ENCODE data around the gene SAMD14. TPM values are rescaled to one million over a fixed set of nuclear protein-coding genes. Genes with fewer than 3 reads are reported as not detected.

The SAMD14 gene
- total RNA-seq, 1 experiment from 2014 or later, result not detected

- Mint-ChIP-seq H3K36me3 (ENCODE audit: insufficient read depth, unreplicated experiment) (peaks cover 4% of the 10 kb centered on the region), H3K4me1 (ENCODE audit: low read depth, unreplicated experiment) (peaks cover 12% of the 10 kb centered on the region), H3K27ac (ENCODE audit: unreplicated experiment) (no peak overlapping the region), H3K9me3 (ENCODE audit: low read depth, unreplicated experiment) (no peaks in the 10 kb centered on the region), H3K27me3 (ENCODE audit: unreplicated experiment) (peaks cover 81% of the 10 kb centered on the region), H3K4me3 (ENCODE audit: low read depth, unreplicated experiment) (no peak overlapping the region)
- TF ChIP-seq CTCF (IDR thresholded peaks at IDR 0.05; ENCODE audit: unreplicated experiment), result no peak
- no TSS peak for BruUV-seq (replicated peaks)
- intact Hi-C loops (cut with micrococcal nuclease; ENCODE audit: unreplicated experiment), result no loop called here
- CTCF ChIA-PET, result interaction anchor here (0.7 to 1.1 kb wide), 4 partner anchors 9 to 46 kb away, joined by 3 to 4 read pairs (median 3); no protein-coding TSS in a partner anchor
- no peak for DNase-seq
Observed at GRCh38 chr17:50123649-50124349, 6.2 kb downstream of the SAMD14 start.

GRCh38 chr17:50122945-50123344 lies 7.0 kb downstream of the SAMD14 start:
- no peak for DNase-seq
- no peak for TF ChIP-seq CTCF (IDR thresholded peaks at IDR 0.05; ENCODE audit: unreplicated experiment)
- peaks cover 81% of the 10 kb centered on the region for H3K27me3 Mint-ChIP-seq (ENCODE audit: unreplicated experiment)
- intact Hi-C loops (cut with micrococcal nuclease; ENCODE audit: unreplicated experiment), result no loop called here
- H3K4me1 Mint-ChIP-seq (ENCODE audit: low read depth, unreplicated experiment), result peaks cover 3% of the 10 kb centered on the region
- H3K4me3 Mint-ChIP-seq (ENCODE audit: low read depth, unreplicated experiment), result no peak overlapping the region
- no peaks in the 10 kb centered on the region for H3K9me3 Mint-ChIP-seq (ENCODE audit: low read depth, unreplicated experiment)
- CTCF ChIA-PET, result interaction anchor here (0.6 to 1.0 kb wide), 3 partner anchors 10 to 39 kb away, joined by 3 read pairs; no protein-coding TSS in a partner anchor
- H3K27ac Mint-ChIP-seq (ENCODE audit: unreplicated experiment), result no peak overlapping the region
- no peaks in the 10 kb centered on the region for H3K36me3 Mint-ChIP-seq (ENCODE audit: insufficient read depth, unreplicated experiment)
- no TSS peak for BruUV-seq (replicated peaks)

GRCh38 chr17:50120475-50121253 lies 9.3 kb downstream of the SAMD14 start:
- CTCF ChIA-PET, result interaction anchor here (0.6 to 1.7 kb wide), 4 partner anchors 11 to 187 kb away, joined by 3 to 11 read pairs (median 4); no protein-coding TSS in a partner anchor
- intact Hi-C loops (cut with micrococcal nuclease; ENCODE audit: unreplicated experiment), result no loop called here
- H3K4me1 Mint-ChIP-seq (ENCODE audit: low read depth, unreplicated experiment), result no peaks in the 10 kb centered on the region
- H3K36me3 Mint-ChIP-seq (ENCODE audit: insufficient read depth, unreplicated experiment), result no peaks in the 10 kb centered on the region
- no peaks in the 10 kb centered on the region for H3K9me3 Mint-ChIP-seq (ENCODE audit: low read depth, unreplicated experiment)
- H3K27me3 Mint-ChIP-seq (ENCODE audit: unreplicated experiment), result peaks cover 86% of the 10 kb centered on the region
- no TSS peak for BruUV-seq (replicated peaks)
- DNase-seq, result no peak
- no peak for TF ChIP-seq CTCF (IDR thresholded peaks at IDR 0.05; ENCODE audit: unreplicated experiment)
- no peak overlapping the region for H3K27ac Mint-ChIP-seq (ENCODE audit: unreplicated experiment)
- H3K4me3 Mint-ChIP-seq (ENCODE audit: low read depth, unreplicated experiment), result no peak overlapping the region

GRCh38 chr17:50118828-50119218 lies 11.1 kb downstream of the SAMD14 start:
- H3K9me3 Mint-ChIP-seq (ENCODE audit: low read depth, unreplicated experiment), result no peaks in the 10 kb centered on the region
- peaks cover 5% of the 10 kb centered on the region for H3K36me3 Mint-ChIP-seq (ENCODE audit: insufficient read depth, unreplicated experiment)
- H3K4me1 Mint-ChIP-seq (ENCODE audit: low read depth, unreplicated experiment), result no peaks in the 10 kb centered on the region
- H3K27ac Mint-ChIP-seq (ENCODE audit: unreplicated experiment), result no peak overlapping the region
- no TSS peak for BruUV-seq (replicated peaks)
- no peak for DNase-seq
- CTCF ChIA-PET, result interaction anchor here (1.1 to 1.2 kb wide), 2 partner anchors 14 to 24 kb away, joined by 3 to 4 read pairs; no protein-coding TSS in a partner anchor
- TF ChIP-seq CTCF (IDR thresholded peaks at IDR 0.05; ENCODE audit: unreplicated experiment), result no peak
- no peak overlapping the region for H3K4me3 Mint-ChIP-seq (ENCODE audit: low read depth, unreplicated experiment)
- H3K27me3 Mint-ChIP-seq (ENCODE audit: unreplicated experiment), result peaks cover 95% of the 10 kb centered on the region
- intact Hi-C loops (cut with micrococcal nuclease; ENCODE audit: unreplicated experiment), result loop anchor here (5.0 kb wide), 1 partner anchor 43 kb away; no protein-coding TSS in a partner anchor
